HEK293 (cell line): Measurements from ENCODE around the gene RABAC1.

Source experiments
- KLF16 ChIP-seq: fragments of 450-650 bp; formaldehyde crosslinking; IDR thresholded peaks from 2 replicates; pipeline ENCODE4 v1.5.1; 2017; ENCODE audit warnings: missing biosample characterization, missing genetic modification characterization
- ZBTB7A ChIP-seq: fragments of 450-650 bp; formaldehyde crosslinking; IDR thresholded peaks from 2 replicates; pipeline ENCODE4 v1.5.1; 2016; ENCODE audit warnings: low read depth, missing biosample characterization, missing genetic modification characterization
- ZBTB8A ChIP-seq: fragments of 450-650 bp; formaldehyde crosslinking; IDR thresholded peaks from 2 replicates; pipeline ENCODE4 v1.5.1; 2016; ENCODE audit warnings: missing biosample characterization, missing genetic modification characterization
- ZNF24 ChIP-seq: fragments of 450-650 bp; formaldehyde crosslinking; IDR thresholded peaks from 2 replicates; pipeline ENCODE4 v1.5.1; 2016; ENCODE audit warnings: missing biosample characterization, missing genetic modification characterization
- ZNF354C ChIP-seq: fragments of 450-650 bp; formaldehyde crosslinking; IDR thresholded peaks from 2 replicates; pipeline ENCODE4 v1.5.1; 2016; ENCODE audit warnings: missing biosample characterization, missing genetic modification characterization, low read depth, borderline replicate concordance
- ZNF48 ChIP-seq: fragments of 450-650 bp; formaldehyde crosslinking; IDR thresholded peaks from 2 replicates; pipeline ENCODE4 v1.5.1; 2016; ENCODE audit warnings: missing biosample characterization, missing genetic modification characterization
- ZNF629 ChIP-seq: fragments of 450-650 bp; formaldehyde crosslinking; IDR thresholded peaks from 2 replicates; pipeline ENCODE4 v1.5.1; 2017; ENCODE audit warnings: missing biosample characterization, missing genetic modification characterization
- ZSCAN16 ChIP-seq: fragments of 450-650 bp; formaldehyde crosslinking; IDR thresholded peaks from 2 replicates; pipeline ENCODE4 v1.5.1; 2016; ENCODE audit warnings: missing biosample characterization, missing genetic modification characterization
- TF ChIP-seq, protein P1 (sequence below): fragments of 450-650 bp; formaldehyde crosslinking; IDR thresholded peaks from 2 replicates; pipeline ENCODE4 v1.5.1; 2016; ENCODE audit warnings: missing biosample characterization, missing genetic modification characterization
- TF ChIP-seq, protein P2 (sequence below): fragments of 450-650 bp; formaldehyde crosslinking; IDR thresholded peaks from 2 replicates; pipeline ENCODE4 v1.5.1; 2016; ENCODE audit warnings: missing biosample characterization, missing genetic modification characterization

DNA sequence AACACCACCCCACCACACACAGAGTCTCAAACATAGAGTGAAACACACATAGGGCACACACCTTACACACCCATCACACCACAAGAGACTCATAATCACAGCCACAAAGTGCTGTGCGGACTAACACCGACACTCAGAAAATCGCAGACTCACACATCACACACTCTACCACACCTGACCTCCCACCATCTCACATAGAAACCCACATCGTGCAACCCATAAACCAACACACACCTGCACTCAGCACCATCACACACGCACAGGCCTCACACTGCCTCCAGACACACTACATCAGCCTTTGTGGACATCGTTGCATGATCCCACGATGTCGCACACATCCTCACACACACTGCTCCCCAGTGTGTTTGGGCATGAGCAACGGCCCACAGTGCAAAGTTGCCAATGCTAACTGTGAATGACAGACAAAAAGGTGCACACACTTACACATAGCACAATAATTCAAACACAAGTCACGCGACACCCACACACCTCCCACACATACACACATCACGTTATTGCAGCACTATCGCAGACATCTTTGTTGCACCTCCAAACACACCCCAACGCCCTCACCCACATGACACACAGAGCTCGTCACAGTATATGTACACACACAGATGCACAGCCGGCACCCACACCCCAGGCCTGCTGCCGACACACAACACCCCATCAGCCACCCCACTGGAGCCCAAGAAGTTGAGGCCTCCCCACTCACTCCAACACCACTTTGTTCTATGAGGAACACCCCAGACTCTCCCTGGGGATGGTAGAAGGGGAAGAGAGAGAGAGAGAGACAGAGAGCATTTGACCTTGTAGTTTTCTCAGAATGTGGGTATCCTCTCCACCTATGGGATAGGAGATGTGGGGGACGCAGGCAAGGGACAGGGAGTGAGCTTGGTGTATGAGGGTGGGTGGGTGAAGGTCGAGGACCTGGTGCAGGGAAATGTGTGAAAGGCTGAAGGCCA is 36.2 kb upstream of the RABAC1 start:
- TF ChIP-seq, protein P1, sequence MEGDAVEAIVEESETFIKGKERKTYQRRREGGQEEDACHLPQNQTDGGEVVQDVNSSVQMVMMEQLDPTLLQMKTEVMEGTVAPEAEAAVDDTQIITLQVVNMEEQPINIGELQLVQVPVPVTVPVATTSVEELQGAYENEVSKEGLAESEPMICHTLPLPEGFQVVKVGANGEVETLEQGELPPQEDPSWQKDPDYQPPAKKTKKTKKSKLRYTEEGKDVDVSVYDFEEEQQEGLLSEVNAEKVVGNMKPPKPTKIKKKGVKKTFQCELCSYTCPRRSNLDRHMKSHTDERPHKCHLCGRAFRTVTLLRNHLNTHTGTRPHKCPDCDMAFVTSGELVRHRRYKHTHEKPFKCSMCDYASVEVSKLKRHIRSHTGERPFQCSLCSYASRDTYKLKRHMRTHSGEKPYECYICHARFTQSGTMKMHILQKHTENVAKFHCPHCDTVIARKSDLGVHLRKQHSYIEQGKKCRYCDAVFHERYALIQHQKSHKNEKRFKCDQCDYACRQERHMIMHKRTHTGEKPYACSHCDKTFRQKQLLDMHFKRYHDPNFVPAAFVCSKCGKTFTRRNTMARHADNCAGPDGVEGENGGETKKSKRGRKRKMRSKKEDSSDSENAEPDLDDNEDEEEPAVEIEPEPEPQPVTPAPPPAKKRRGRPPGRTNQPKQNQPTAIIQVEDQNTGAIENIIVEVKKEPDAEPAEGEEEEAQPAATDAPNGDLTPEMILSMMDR: no peak
- TF ChIP-seq ZNF629 (tag by site-specific recombination): no peak
- TF ChIP-seq ZNF48 (tag by site-specific recombination): no peak
- no peak for TF ChIP-seq ZBTB7A (tag by site-specific recombination)
- no peak for TF ChIP-seq ZBTB8A (tag by site-specific recombination)
- TF ChIP-seq KLF16: no peak
- no peak for TF ChIP-seq ZSCAN16 (tag by site-specific recombination)
- TF ChIP-seq ZNF24: no peak
- no peak for TF ChIP-seq ZNF354C (tag by site-specific recombination)
- TF ChIP-seq, protein P2, sequence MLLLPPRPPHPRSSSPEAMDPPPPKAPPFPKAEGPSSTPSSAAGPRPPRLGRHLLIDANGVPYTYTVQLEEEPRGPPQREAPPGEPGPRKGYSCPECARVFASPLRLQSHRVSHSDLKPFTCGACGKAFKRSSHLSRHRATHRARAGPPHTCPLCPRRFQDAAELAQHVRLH (tag by site-specific recombination): no peak
